C4-2B (cell line): Measurements from ENCODE around the gene EBF3.

Experiments used
- CTCF ChIP-seq: fragments of 450-650 bp; conservative IDR thresholded peaks from 2 replicates; pipeline ENCODE4 v1.5.1; 2017; ENCODE audit warnings: mild to moderate bottlenecking
- ZFX ChIP-seq: fragments of 450-650 bp; IDR thresholded peaks from 2 replicates; pipeline ENCODE4 v1.6.1; 2017

GRCh38 chr10:130003787-130004613 lies 39.9 kb upstream of the EBF3 start:
- TF ChIP-seq CTCF (no peak), ZFX (no peak)
